Gastrocnemius medialis (tissue), 4 donors: ENCODE results near the gene TAMALIN.

Source experiments
- POLR2A ChIP-seq, 2 donors: fragments of 450-650 bp; IDR thresholded peaks; one replicate each; pipeline ENCODE4 v1.6.1; 2017; ENCODE audit warnings: antibody characterized with exemption in 2 of 2, mild to moderate bottlenecking in 2 of 2, moderate library complexity in 2 of 2
- TF ChIP-seq, protein P1 (sequence below), 5 experiments: fragments of 450-650 bp in 3 of 5; fragments of 200-600 bp in 2 of 5; sonication (generic) in 2 of 5; IDR thresholded peaks in 4 of 5; conservative IDR thresholded peaks in 1 of 5; 1 replicate in 4 of 5; 2 replicates in 1 of 5; pipeline ENCODE4 v1.5.1; 2016 to 2019; ENCODE audit warnings: antibody characterized with exemption in 5 of 5, mild to moderate bottlenecking in 3 of 5, moderate library complexity in 3 of 5

DNA sequence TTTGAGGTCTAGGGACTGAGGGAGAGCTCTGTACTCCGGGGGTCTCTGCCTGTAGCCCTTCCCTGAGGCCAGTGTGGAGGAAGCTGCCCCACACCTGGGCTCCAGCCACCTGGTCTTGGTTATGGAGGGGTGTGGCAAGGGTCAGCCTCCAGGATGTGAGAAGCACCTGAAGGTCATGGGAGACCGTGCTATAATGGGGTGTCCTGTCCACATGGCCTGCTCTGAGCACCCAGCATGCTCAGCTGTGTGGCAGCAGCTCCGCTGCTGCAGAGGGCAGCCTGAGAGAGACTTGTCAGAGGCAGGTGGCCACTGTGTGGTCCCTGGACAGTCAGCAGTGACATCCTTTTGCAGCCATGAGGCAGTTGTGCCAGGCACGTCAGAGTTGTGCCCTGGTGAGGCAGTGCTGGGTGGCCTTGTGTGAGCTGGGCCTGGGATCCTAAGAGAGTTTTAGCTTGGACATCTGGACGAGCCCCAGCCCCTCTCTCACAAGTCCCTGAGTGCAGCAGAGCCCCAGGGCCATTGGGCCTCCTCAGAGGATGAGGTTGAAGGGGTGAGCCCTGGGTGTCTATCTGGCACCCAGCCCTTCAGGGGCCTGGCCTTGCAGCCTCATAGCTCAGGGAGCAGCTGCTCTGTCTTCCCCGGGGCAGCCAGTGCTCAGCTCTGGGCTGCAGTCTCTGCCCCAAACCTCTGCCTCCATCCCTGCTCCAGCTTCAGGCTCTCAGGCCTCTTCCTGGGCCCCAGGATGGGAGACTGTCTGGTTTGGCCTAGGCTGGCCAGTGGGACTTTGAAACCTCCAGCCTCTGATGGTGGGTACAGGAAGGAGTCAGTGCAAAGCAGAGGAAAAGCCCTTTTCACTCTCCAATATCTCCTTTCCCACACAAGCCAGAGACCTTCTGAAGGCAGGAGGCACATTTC lies 55.7 kb downstream of the TAMALIN start:
- TF ChIP-seq, protein P1, sequence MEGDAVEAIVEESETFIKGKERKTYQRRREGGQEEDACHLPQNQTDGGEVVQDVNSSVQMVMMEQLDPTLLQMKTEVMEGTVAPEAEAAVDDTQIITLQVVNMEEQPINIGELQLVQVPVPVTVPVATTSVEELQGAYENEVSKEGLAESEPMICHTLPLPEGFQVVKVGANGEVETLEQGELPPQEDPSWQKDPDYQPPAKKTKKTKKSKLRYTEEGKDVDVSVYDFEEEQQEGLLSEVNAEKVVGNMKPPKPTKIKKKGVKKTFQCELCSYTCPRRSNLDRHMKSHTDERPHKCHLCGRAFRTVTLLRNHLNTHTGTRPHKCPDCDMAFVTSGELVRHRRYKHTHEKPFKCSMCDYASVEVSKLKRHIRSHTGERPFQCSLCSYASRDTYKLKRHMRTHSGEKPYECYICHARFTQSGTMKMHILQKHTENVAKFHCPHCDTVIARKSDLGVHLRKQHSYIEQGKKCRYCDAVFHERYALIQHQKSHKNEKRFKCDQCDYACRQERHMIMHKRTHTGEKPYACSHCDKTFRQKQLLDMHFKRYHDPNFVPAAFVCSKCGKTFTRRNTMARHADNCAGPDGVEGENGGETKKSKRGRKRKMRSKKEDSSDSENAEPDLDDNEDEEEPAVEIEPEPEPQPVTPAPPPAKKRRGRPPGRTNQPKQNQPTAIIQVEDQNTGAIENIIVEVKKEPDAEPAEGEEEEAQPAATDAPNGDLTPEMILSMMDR (IDR thresholded peaks at IDR 0.05 in 4 of 5, conservative IDR thresholded peaks at IDR 0.05 in 1 of 5), result no peak
- TF ChIP-seq POLR2A (IDR thresholded peaks at IDR 0.05), result no peak
